Spleen (tissue), 11 donors: ENCODE data around the gene ARRDC1. TPM values are rescaled to one million over a fixed set of nuclear protein-coding genes. Genes with fewer than 3 reads are reported as not detected.
"Not testable (repeated sequence)": the region's sequence is repeated elsewhere in the genome, so short reads cannot be mapped to it uniquely, and the experiment has no call there.

ENCODE experiments used
- DNase-seq: peaks from one replicate; pipeline ENCODE4 v3.0.0-alpha.2; 2020
- H3K27ac ChIP-seq, 8 donors: fragments of 200-600 bp; sonication (generic) in 7 of 8; 1 replicate in 4 of 8; 2 replicates in 4 of 8; pipeline versions ENCODE4 v1.5.0 to v1.8.0; 2016 to 2021; ENCODE audit warnings: inconsistent platforms in 4 of 8, mild to moderate bottlenecking in 4 of 8, moderate library complexity in 1 of 8
- H3K27me3 ChIP-seq, 7 donors: fragments of 200-600 bp; sonication (generic) in 6 of 7; replicated peaks in 1 of 7; 1 replicate in 4 of 7; 2 replicates in 3 of 7; pipeline versions ENCODE4 v1.5.0 to v1.8.0; 2016 to 2021; ENCODE audit warnings: inconsistent platforms in 3 of 7, mild to moderate bottlenecking in 1 of 7
- H3K36me3 ChIP-seq, 6 donors: fragments of 200-600 bp; sonication (generic) in 5 of 6; 1 replicate in 4 of 6; 2 replicates in 2 of 6; pipeline versions ENCODE4 v1.5.0 to v1.8.0; 2016 to 2021; ENCODE audit warnings: inconsistent platforms in 2 of 6
- H3K4me1 ChIP-seq, 6 donors: fragments of 200-600 bp; sonication (generic) in 5 of 6; 1 replicate in 3 of 6; 2 replicates in 3 of 6; pipeline versions ENCODE4 v1.5.0 to v1.8.0; 2016 to 2021; ENCODE audit warnings: inconsistent platforms in 3 of 6
- H3K4me3 ChIP-seq, 8 donors: fragments of 200-600 bp; sonication (generic) in 7 of 8; 1 replicate in 4 of 8; 2 replicates in 4 of 8; pipeline versions ENCODE4 v1.5.0 to v1.8.0; 2016 to 2021; ENCODE audit warnings: inconsistent platforms in 4 of 8, mild to moderate bottlenecking in 4 of 8, moderate library complexity in 2 of 8
- H3K9me3 ChIP-seq, 8 donors: fragments of 200-600 bp; sonication (generic) in 7 of 8; 1 replicate in 4 of 8; 2 replicates in 4 of 8; pipeline versions ENCODE4 v1.5.0 to v1.8.0; 2016 to 2021; ENCODE audit warnings: inconsistent platforms in 4 of 8
- CTCF ChIP-seq, 11 experiments: fragments of 200-600 bp in 7 of 11; fragments of 450-650 bp in 4 of 11; sonication (generic) in 4 of 11; IDR thresholded peaks in 8 of 11; conservative IDR thresholded peaks in 3 of 11; 1 replicate in 7 of 11; 2 replicates in 4 of 11; pipeline versions ENCODE4 v1.4.0 to v1.8.0; 2016 to 2021; ENCODE audit warnings: antibody characterized with exemption in 11 of 11, inconsistent platforms in 4 of 11, mild to moderate bottlenecking in 1 of 11
- POLR2A ChIP-seq, 3 donors: fragments of 450-650 bp; IDR thresholded peaks; one replicate each; pipeline ENCODE4 v1.5.1; 2017; ENCODE audit warnings: antibody characterized with exemption in 3 of 3, mild to moderate bottlenecking in 1 of 3
- POLR2AphosphoS5 ChIP-seq, 3 donors: sonication (generic); formaldehyde crosslinking; IDR thresholded peaks; one replicate each; pipeline ENCODE4 v1.5.1; 2017; ENCODE audit warnings: antibody characterized with exemption in 3 of 3
- WGBS, 5 donors: extraction: QIAGEN DNeasy Blood & Tissue Kit in 3 of 5; methylation state at CpG; one replicate each; pipeline versions ENCODE4 v1.1.5 to v1.1.7; 2013 to 2018; 5-methylcytosine and 5-hydroxymethylcytosine counted together
- intact Hi-C: fragments of 100-400 bp; cut with DNase I; formaldehyde crosslinking; loops from one replicate; pipeline ENCODE4 v1.15.0; 2023; ENCODE audit warnings: low total_unique reads
- polyA plus RNA-seq, 3 donors: library from polyadenylated mRNA; stranded (reverse); fragments of 200-250 nt; gene quantifications; one replicate each; pipeline ENCODE4 v1.2.1, GENCODE V29; 2013
- total RNA-seq, 7 donors: library from RNA; depleted of rRNA in 3 of 7; stranded (reverse); fragments of >200 nt in 3 of 7; fragmentation: NEBNext Ultra II Directional in 4 of 7; extraction: Animal tissue kit (Norgen Biotek cat#: 25700) in 4 of 7; gene quantifications; one replicate each; pipeline versions ENCODE4 v1.1.0 to v1.2.1, GENCODE V29; 2016 to 2021
- donor health status: healthy with polysubstance abuse.
- donor health status: DM: no; HTN: no; CAD: no; lungs with moderate emphysema.
- donor health status: DM: no; HTN: no; CAD: no.
- donor health status: Bipolar disorder and iron deficiency.
- donor health status: healthy.
- donor health status: DM: no; HTN: no; CAD: no.
- donor health status: DM: yes; HTN: yes; CAD: no.

The ARRDC1 gene
- total and polyA plus RNA-seq, 10 donors: 51.4 to 158 (median 71.6) TPM

- DNase-seq: no peak
- H3K9me3 ChIP-seq: peaks cover 0 to 4% (median 0%) of the 10 kb centered on the region in 8 donors
- TF ChIP-seq CTCF (IDR thresholded peaks at IDR 0.05 in 8 of 11, conservative IDR thresholded peaks at IDR 0.05 in 3 of 11): no peak
- peak in 1 of 3 donors; percentile 3 for TF ChIP-seq POLR2AphosphoS5 (IDR thresholded peaks at IDR 0.05)
- intact Hi-C loops: no loop called here
- 89 to 95% (median 94%) methylated on average over 10 of the region's 10 CpGs for WGBS, 5 donors
- H3K36me3 ChIP-seq: peaks cover 0 to 58% (median 38%) of the 10 kb centered on the region in 6 donors
- H3K4me3 ChIP-seq: no peak overlapping the region
- no peaks in the 10 kb centered on the region for H3K27me3 ChIP-seq
- H3K27ac ChIP-seq: no peak overlapping the region
- peaks cover 0 to 4% (median 0%) of the 10 kb centered on the region in 6 donors for H3K4me1 ChIP-seq
These were observed 41.4 kb upstream of the ARRDC1 start for GRCh38 chr9:137564134-137564533.

DNA sequence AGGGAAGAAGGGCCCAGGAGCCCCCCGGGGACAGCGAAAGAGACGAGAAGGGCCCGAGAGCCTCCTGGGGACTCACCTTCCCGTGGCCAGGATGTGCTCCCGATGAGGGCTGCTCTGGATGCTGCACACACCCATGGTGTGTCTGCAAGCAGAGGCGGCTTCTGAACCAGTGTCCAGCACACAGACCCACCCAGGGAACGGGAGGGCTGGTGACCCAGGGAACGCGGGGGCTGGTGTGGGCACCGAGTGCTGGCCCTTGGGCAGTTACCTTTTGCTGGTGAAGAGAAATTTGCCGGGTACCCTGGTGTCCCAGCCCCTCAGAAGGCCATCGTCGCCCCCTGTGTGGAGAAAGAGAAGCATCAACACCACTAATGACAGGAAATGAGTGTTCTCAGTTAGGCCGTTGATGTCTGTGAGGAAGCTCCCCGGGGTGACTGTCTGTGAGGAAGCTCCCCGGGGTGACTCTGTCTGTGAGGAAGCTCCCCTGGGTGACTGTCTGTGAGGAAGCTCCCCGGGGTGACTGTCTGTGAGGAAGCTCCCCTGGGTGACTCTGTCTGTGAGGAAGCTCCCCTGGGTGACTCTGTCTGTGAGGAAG is 40.6 kb upstream of the ARRDC1 start:
- Histone ChIP-seq H3K4me3 (no peak overlapping the region), H3K4me1 (peaks cover 0 to 4% (median 0%) of the 10 kb centered on the region in 6 donors), H3K27ac (no peak overlapping the region), H3K36me3 (peaks cover 0 to 50% (median 34%) of the 10 kb centered on the region in 6 donors), H3K27me3 (no peaks in the 10 kb centered on the region), H3K9me3 (peaks cover 0 to 4% (median 0%) of the 10 kb centered on the region in 8 donors)
- intact Hi-C loops: no loop called here
- WGBS, 5 donors: 75 to 80% (median 79%) methylated on average over 15 to 18 of the region's 18 CpGs
- peak; percentile 45 for DNase-seq
- TF ChIP-seq POLR2A (IDR thresholded peaks at IDR 0.05) (no peak), CTCF (IDR thresholded peaks at IDR 0.05 in 8 of 11, conservative IDR thresholded peaks at IDR 0.05 in 3 of 11) (no peak), POLR2AphosphoS5 (IDR thresholded peaks at IDR 0.05) (peak in 1 of 3 donors; percentile 23)

DNA sequence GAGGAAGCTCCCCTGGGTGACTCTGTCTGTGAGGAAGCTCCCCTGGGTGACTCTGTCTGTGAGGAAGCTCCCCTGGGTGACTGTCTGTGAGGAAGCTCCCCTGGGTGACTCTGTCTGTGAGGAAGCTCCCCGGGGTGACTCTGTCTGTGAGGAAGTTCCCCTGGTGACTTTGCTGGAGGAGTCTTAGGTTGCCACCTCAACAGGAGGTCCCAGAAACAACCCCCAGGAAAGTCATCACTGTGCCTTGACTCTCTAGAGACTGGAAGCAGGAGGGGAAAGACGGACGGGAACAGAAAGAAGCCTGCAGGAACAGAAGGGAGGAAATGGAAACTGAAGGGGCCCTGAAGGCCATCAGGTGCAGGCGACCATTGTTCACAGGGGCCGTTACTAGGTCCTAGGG is 37.0 kb upstream of the ARRDC1 start:
- not testable (repeated sequence) for H3K27ac ChIP-seq

GRCh38 chr9:137569609-137570203 is 35.8 kb upstream of the ARRDC1 start:
- 94 to 98% (median 97%) methylated on average over 5 of the region's 5 CpGs for WGBS, 5 donors
- Histone ChIP-seq H3K27ac (no peak overlapping the region), H3K36me3 (peaks cover 0 to 53% (median 31%) of the 10 kb centered on the region in 6 donors), H3K4me1 (peaks cover 0 to under 1% (median 0%) of the 10 kb centered on the region in 6 donors), H3K4me3 (no peak overlapping the region), H3K27me3 (no peaks in the 10 kb centered on the region), H3K9me3 (peaks cover 0 to 3% (median 0%) of the 10 kb centered on the region in 8 donors)
- DNase-seq: no peak
- TF ChIP-seq POLR2AphosphoS5 (IDR thresholded peaks at IDR 0.05) (no peak), POLR2A (IDR thresholded peaks at IDR 0.05) (no peak), CTCF (IDR thresholded peaks at IDR 0.05 in 8 of 11, conservative IDR thresholded peaks at IDR 0.05 in 3 of 11) (no peak)
- intact Hi-C loops: no loop called here

More for the DNA sequence above, 37.0 kb upstream of the ARRDC1 start:
- H3K27me3 ChIP-seq, H3K9me3 ChIP-seq, H3K4me1 ChIP-seq, DNase-seq, intact Hi-C loops, H3K4me3 ChIP-seq: not testable (repeated sequence)
- H3K36me3 ChIP-seq: peaks cover 0 to 53% (median 31%) of the 10 kb centered on the region in 6 donors
- whole genome bisulfite sequencing, 5 donors: 72 to 83% (median 77%) methylated on average over 5 of the region's 5 CpGs
